Measurements from ENCODE around the gene GINS3. TPM values are rescaled to one million over a fixed set of nuclear protein-coding genes. Genes with fewer than 3 reads are reported as not detected.

GINS3 gene
- total RNA-seq, 2 donors from 2014 or later: 2.6 to 3.6 TPM

GRCh38 chr16:58348986-58349385 is 43.3 kb upstream of the GINS3 start:
- intact Hi-C loops (cut with DNase I): no loop called here
- no peak overlapping the region for H3K4me3 ChIP-seq

GRCh38 chr16:58352690-58353089 is 39.6 kb upstream of the GINS3 start:
- DNase-seq (no peak), ATAC-seq (no peak)
- intact Hi-C loops (cut with DNase I): no loop called here
- no peaks in the 10 kb centered on the region for H3K9me3 ChIP-seq
- H3K27ac ChIP-seq: no peak overlapping the region
- 79 to 80% methylated on average over 8 of the region's 8 CpGs for WGBS, 2 donors
- H3K36me3 ChIP-seq (replicated peaks in 1 of 2; ENCODE audit: insufficient read depth in 1 of 2, low read depth in 2 of 2): no peaks in the 10 kb centered on the region
- no peaks in the 10 kb centered on the region for H3K4me1 ChIP-seq
- H3K4me3 ChIP-seq: no peak overlapping the region
- no peaks in the 10 kb centered on the region for H3K27me3 ChIP-seq
- no peak for TF ChIP-seq POLR2A (IDR thresholded peaks at IDR 0.05)
- TF ChIP-seq CTCF (IDR thresholded peaks at IDR 0.05): no peak

More at GRCh38 chr16:58348986-58349385, 43.3 kb upstream of the GINS3 start:
- no peak overlapping the region for H3K27ac ChIP-seq
- WGBS, 2 donors: 34 to 39% methylated on average over 3 of the region's 3 CpGs
- H3K9me3 ChIP-seq: no peaks in the 10 kb centered on the region
- no peaks in the 10 kb centered on the region for H3K27me3 ChIP-seq
- ATAC-seq (no peak), DNase-seq (no peak)
- no peaks in the 10 kb centered on the region for H3K36me3 ChIP-seq (replicated peaks in 1 of 2; ENCODE audit: insufficient read depth in 1 of 2, low read depth in 2 of 2)
- H3K4me1 ChIP-seq: no peaks in the 10 kb centered on the region
- no peak for TF ChIP-seq CTCF (IDR thresholded peaks at IDR 0.05)
- TF ChIP-seq POLR2A (IDR thresholded peaks at IDR 0.05): no peak

- H3K9me3 ChIP-seq: no peaks in the 10 kb centered on the region
- DNase-seq (no peak), ATAC-seq (no peak)
- no peaks in the 10 kb centered on the region for H3K4me1 ChIP-seq
- intact Hi-C loops (cut with DNase I): no loop called here
- H3K36me3 ChIP-seq (replicated peaks in 1 of 2; ENCODE audit: insufficient read depth in 1 of 2, low read depth in 2 of 2): no peaks in the 10 kb centered on the region
- H3K27me3 ChIP-seq: no peaks in the 10 kb centered on the region
- TF ChIP-seq POLR2A (IDR thresholded peaks at IDR 0.05): no peak
- no peak for TF ChIP-seq CTCF (IDR thresholded peaks at IDR 0.05)
- no peak overlapping the region for H3K4me3 ChIP-seq
- no peak overlapping the region for H3K27ac ChIP-seq
Measured at GRCh38 chr16:58360041-58360634, 32.1 kb upstream of the GINS3 start.

GRCh38 chr16:58361726-58362125 is 30.5 kb upstream of the GINS3 start:
- ATAC-seq: no peak
- intact Hi-C loops (cut with DNase I): no loop called here
- Histone ChIP-seq H3K27ac (no peak overlapping the region), H3K4me3 (no peak overlapping the region), H3K9me3 (no peaks in the 10 kb centered on the region), H3K27me3 (no peaks in the 10 kb centered on the region), H3K36me3 (replicated peaks in 1 of 2; ENCODE audit: insufficient read depth in 1 of 2, low read depth in 2 of 2) (no peaks in the 10 kb centered on the region), H3K4me1 (no peaks in the 10 kb centered on the region)
- no peak for DNase-seq
- TF ChIP-seq CTCF (IDR thresholded peaks at IDR 0.05) (no peak), POLR2A (IDR thresholded peaks at IDR 0.05) (no peak)

GRCh38 chr16:58363746-58364393 is 28.4 kb upstream of the GINS3 start:
- no peak for TF ChIP-seq POLR2A (IDR thresholded peaks at IDR 0.05)
- no peak for TF ChIP-seq CTCF (IDR thresholded peaks at IDR 0.05)
- Histone ChIP-seq H3K27ac (no peak overlapping the region), H3K4me3 (no peak overlapping the region), H3K4me1 (no peaks in the 10 kb centered on the region), H3K36me3 (replicated peaks in 1 of 2; ENCODE audit: insufficient read depth in 1 of 2, low read depth in 2 of 2) (no peaks in the 10 kb centered on the region), H3K9me3 (no peaks in the 10 kb centered on the region), H3K27me3 (no peaks in the 10 kb centered on the region)
- WGBS, 2 donors: 67 to 68% methylated on average over 3 of the region's 3 CpGs
- no peak for DNase-seq
- intact Hi-C loops (cut with DNase I): no loop called here
- no peak for ATAC-seq
